OCI-LY3 (cell line): ENCODE results near the gene PALMD.

Experiments used
- H2AFZ ChIP-seq: fragments of 200-600, 300-600 bp; shearing (Covaris generic); 2 replicates; pipeline ENCODE4 v1.6.0; 2014; ENCODE audit warnings: antibody characterized with exemption, low read depth, low read length
- H3K27ac ChIP-seq: fragments of 200-600, 300-600 bp; sonication (generic); 2 replicates; pipeline ENCODE4 v1.5.1; 2014; ENCODE audit warnings: mild to moderate bottlenecking, low read length, moderate library complexity, mixed read lengths
- H3K27me3 ChIP-seq: fragments of 200-600, 300-600 bp; sonication (generic); 2 replicates; pipeline ENCODE4 v1.6.1; 2014; ENCODE audit warnings: low read depth, low read length, mixed read lengths
- H3K36me3 ChIP-seq: fragments of 200-600, 300-600 bp; sonication (generic); replicated peaks from 2 replicates; pipeline ENCODE3; 2014; ENCODE audit warnings: low read depth, low read length, mixed read lengths
- H3K4me1 ChIP-seq: fragments of 300-600, 200-600 bp; sonication (generic); 2 replicates; pipeline ENCODE4 v1.6.1; 2014; ENCODE audit warnings: low read length, mixed read lengths
- H3K4me2 ChIP-seq: fragments of 200-600, 300-600 bp; sonication (generic); 2 replicates; pipeline ENCODE4 v1.6.1; 2014; ENCODE audit warnings: low read length, mixed read lengths
- H3K4me3 ChIP-seq: fragments of 300-600, 200-600 bp; sonication (generic); 2 replicates; pipeline ENCODE4 v1.5.1; 2014; ENCODE audit warnings: antibody characterized with exemption, mild to moderate bottlenecking, low read length, moderate library complexity
- H3K79me2 ChIP-seq: fragments of 300-600, 200-600 bp; shearing (Covaris generic); 2 replicates; pipeline ENCODE4 v1.6.1; 2014; ENCODE audit warnings: mild to moderate bottlenecking, low read length, mixed read lengths
- H3K9ac ChIP-seq: fragments of 300-600, 200-600 bp; shearing (Covaris generic); 2 replicates; pipeline ENCODE4 v1.6.0; 2014; ENCODE audit warnings: mild to moderate bottlenecking, low read length, moderate library complexity
- H3K9me3 ChIP-seq: fragments of 200-600, 300-600 bp; shearing (Covaris generic); 2 replicates; pipeline ENCODE4 v1.6.1; 2014; ENCODE audit warnings: low read length, mixed read lengths; ENCODE audit not compliant: insufficient read depth
- H4K20me1 ChIP-seq: fragments of 200-600, 300-600 bp; sonication (generic); 2 replicates; pipeline ENCODE4 v1.6.1; 2016; ENCODE audit warnings: low read length, mixed read lengths; ENCODE audit not compliant: insufficient read depth
- EZH2phosphoT487 ChIP-seq: fragments of 200-600 bp; shearing (Covaris generic); IDR thresholded peaks from 2 replicates; pipeline ENCODE4 v1.6.1; 2018; ENCODE audit warnings: antibody characterized with exemption, mixed run types, low read depth
- TF ChIP-seq, protein P1 (sequence below): fragments of 200-600, 300-600 bp; sonication (generic); IDR thresholded peaks from 2 replicates; pipeline ENCODE4 v1.5.1; 2014; ENCODE audit warnings: antibody characterized with exemption, low read length, low read depth

PALMD gene

GRCh38 chr1:99623554-99623953 is 22.4 kb upstream of the PALMD start:
- no peaks in the 10 kb centered on the region for H4K20me1 ChIP-seq
- no peak overlapping the region for H3K4me2 ChIP-seq
- no peaks in the 10 kb centered on the region for H3K79me2 ChIP-seq
- TF ChIP-seq, protein P1, sequence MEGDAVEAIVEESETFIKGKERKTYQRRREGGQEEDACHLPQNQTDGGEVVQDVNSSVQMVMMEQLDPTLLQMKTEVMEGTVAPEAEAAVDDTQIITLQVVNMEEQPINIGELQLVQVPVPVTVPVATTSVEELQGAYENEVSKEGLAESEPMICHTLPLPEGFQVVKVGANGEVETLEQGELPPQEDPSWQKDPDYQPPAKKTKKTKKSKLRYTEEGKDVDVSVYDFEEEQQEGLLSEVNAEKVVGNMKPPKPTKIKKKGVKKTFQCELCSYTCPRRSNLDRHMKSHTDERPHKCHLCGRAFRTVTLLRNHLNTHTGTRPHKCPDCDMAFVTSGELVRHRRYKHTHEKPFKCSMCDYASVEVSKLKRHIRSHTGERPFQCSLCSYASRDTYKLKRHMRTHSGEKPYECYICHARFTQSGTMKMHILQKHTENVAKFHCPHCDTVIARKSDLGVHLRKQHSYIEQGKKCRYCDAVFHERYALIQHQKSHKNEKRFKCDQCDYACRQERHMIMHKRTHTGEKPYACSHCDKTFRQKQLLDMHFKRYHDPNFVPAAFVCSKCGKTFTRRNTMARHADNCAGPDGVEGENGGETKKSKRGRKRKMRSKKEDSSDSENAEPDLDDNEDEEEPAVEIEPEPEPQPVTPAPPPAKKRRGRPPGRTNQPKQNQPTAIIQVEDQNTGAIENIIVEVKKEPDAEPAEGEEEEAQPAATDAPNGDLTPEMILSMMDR: no peak
- TF ChIP-seq EZH2phosphoT487: no peak
- no peak overlapping the region for H2AFZ ChIP-seq
- no peaks in the 10 kb centered on the region for H3K36me3 ChIP-seq
- H3K9ac ChIP-seq: no peak overlapping the region
- no peaks in the 10 kb centered on the region for H3K9me3 ChIP-seq
- no peak overlapping the region for H3K4me3 ChIP-seq
- no peaks in the 10 kb centered on the region for H3K27me3 ChIP-seq
- no peak overlapping the region for H3K27ac ChIP-seq
- no peaks in the 10 kb centered on the region for H3K4me1 ChIP-seq

GRCh38 chr1:99627615-99628014 is 18.3 kb upstream of the PALMD start:
- TF ChIP-seq, protein P1: no peak
- TF ChIP-seq EZH2phosphoT487: no peak
- no peak overlapping the region for H2AFZ ChIP-seq
- H3K4me3 ChIP-seq: no peak overlapping the region

DNA sequence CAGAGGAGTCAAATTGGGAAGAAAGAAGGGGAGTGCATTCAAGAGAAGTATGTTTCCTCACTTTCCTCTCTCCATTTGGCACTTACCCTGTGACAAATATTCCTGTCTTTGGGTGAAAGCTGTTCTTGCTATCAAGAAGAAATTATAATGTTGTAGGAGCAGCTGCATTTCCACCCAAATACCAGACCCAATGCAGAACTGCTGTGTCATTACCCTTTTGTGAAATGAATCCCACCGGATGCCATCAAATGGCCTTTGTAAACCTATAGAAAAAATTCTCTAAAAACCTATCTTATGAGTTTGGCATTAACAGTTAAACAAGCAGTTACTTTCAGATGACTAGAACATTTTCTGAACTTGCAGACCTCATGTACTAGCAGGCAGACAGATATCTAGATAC is 16.7 kb upstream of the PALMD start:
- Histone ChIP-seq H4K20me1 (no peaks in the 10 kb centered on the region), H3K4me3 (no peak overlapping the region), H3K4me1 (no peaks in the 10 kb centered on the region), H3K4me2 (no peak overlapping the region), H3K27ac (no peak overlapping the region), H3K36me3 (no peaks in the 10 kb centered on the region), H3K9ac (no peak overlapping the region), H3K79me2 (no peaks in the 10 kb centered on the region), H3K9me3 (no peaks in the 10 kb centered on the region), H2AFZ (no peak overlapping the region), H3K27me3 (no peaks in the 10 kb centered on the region)
- TF ChIP-seq EZH2phosphoT487: no peak
- TF ChIP-seq, protein P1: no peak

More at GRCh38 chr1:99627615-99628014, 18.3 kb upstream of the PALMD start:
- no peak overlapping the region for H3K27ac ChIP-seq
- no peak overlapping the region for H3K9ac ChIP-seq
- no peaks in the 10 kb centered on the region for H3K27me3 ChIP-seq
- no peaks in the 10 kb centered on the region for H3K4me1 ChIP-seq
- H4K20me1 ChIP-seq: no peaks in the 10 kb centered on the region
- H3K79me2 ChIP-seq: no peaks in the 10 kb centered on the region
- H3K9me3 ChIP-seq: no peaks in the 10 kb centered on the region
- H3K4me2 ChIP-seq: no peak overlapping the region
- no peaks in the 10 kb centered on the region for H3K36me3 ChIP-seq

DNA sequence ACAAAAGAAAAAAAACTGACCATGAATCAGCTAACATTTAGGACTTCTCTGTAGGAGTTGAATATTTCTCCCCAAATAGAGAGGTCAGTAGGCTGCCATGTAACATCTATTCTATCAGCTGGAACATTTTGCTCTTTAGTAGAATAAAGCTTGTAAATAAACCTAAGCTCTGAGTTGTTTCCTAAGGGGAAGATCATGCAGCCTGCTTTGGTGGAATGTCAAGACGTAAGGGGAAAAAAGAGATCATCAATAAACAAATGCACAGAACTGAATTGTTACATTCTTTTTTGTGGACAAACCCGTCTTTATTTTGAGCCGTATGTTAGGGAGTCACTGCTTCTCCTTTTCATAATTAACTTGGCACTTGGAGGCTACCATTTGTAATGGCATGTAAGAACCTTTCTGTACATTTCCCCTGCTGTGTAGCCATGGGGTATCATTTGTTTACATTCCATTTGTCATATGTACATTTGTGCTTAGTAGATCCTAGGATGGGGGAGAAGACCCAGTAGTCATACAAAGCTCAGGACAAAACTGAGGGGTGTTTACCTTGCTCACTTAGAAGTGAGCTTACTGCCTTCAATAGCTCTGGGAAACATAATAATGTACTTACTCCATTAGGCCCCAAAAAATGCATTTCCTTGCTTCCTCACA is 10.8 kb upstream of the PALMD start:
- H3K4me3 ChIP-seq: no peak overlapping the region
- H3K79me2 ChIP-seq: no peaks in the 10 kb centered on the region
- no peaks in the 10 kb centered on the region for H3K4me1 ChIP-seq
- no peaks in the 10 kb centered on the region for H3K27me3 ChIP-seq
- no peaks in the 10 kb centered on the region for H4K20me1 ChIP-seq
- no peak overlapping the region for H2AFZ ChIP-seq
- TF ChIP-seq, protein P1: no peak
- TF ChIP-seq EZH2phosphoT487: no peak
- no peak overlapping the region for H3K4me2 ChIP-seq
- no peaks in the 10 kb centered on the region for H3K9me3 ChIP-seq
- H3K36me3 ChIP-seq: no peaks in the 10 kb centered on the region
- no peak overlapping the region for H3K9ac ChIP-seq
- no peak overlapping the region for H3K27ac ChIP-seq
